Non-pigmented ciliary epithelial cell (primary cell): ENCODE results near the gene CCDC24.

Experiments
- DNase-seq: peaks from one replicate; pipeline ENCODE4 v3.0.0-alpha.2; 2010; ENCODE audit warnings: low read depth

Gene CCDC24

GRCh38 chr1:44044071-44044801 lies 52.8 kb downstream of the CCDC24 start:
- no peak for DNase-seq

GRCh38 chr1:44045064-44045463 lies 53.7 kb downstream of the CCDC24 start:
- no peak for DNase-seq
